Midbrain (tissue), 1 donor: Measurements from ENCODE around the gene SH3BP2.

Experiments used
- DNase-seq: peaks from one replicate; lab custom pipeline; 2025; lab: John Stamatoyannopoulos, UW

SH3BP2 gene

DNA sequence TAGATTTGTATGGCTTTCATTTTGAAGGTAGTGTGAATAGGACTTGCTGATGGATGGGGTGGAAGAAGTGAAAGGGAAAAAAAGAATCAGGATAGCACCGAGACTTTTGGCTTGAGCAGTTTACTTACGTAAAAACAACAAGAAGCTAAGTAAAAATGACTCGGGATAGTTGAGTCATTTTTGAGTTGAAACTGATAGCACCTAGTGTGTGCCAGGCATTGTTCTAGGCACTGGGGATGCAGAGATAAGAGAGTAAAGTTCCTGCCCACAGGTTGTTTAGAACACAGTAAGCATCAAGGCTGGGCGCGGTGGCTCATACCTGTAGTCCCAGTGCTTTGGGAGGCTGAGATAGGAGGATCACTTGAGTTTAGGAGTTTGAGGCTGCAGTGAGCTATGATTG lies 85.5 kb downstream of the SH3BP2 start:
- DNase-seq, result no peak

DNA sequence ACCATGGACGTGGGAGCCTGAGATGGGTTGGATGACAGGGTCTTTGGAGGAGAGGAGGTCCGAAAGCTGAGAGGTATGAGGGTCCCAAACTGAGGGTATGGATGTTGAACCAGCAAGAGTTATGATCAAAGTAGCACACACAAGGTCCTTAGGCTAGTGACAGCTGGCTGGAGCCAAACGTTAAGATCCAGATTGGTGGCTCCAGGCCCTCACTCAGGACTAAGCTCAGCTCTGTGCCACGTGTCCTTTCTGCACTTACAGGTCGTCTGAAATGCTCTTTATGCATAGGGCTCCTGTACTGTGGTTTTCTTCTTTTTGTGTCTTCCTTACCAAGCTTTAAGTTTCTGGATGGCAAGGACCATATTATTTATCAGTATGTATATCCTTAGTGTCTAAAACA lies 86.1 kb downstream of the SH3BP2 start:
- no peak for DNase-seq

DNA sequence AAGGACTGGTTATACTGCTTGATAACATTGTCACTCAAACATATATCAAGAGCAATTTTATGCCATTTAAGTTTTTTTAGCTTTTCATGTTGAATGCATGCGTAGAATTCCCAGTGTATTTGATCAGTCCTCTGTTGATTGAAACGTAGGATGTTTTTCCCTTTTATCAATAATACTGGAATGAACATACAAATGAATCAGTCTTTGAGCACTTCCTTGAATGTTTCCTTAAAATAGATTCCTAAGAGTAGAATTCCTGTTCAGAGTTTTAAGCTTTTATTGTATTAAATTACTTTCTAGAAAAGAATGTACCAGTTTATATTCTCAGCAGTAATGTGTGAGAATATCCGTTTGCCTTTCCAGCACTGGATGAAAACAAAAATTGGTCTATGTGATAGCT lies 88.5 kb downstream of the SH3BP2 start:
- DNase-seq, result no peak

DNA sequence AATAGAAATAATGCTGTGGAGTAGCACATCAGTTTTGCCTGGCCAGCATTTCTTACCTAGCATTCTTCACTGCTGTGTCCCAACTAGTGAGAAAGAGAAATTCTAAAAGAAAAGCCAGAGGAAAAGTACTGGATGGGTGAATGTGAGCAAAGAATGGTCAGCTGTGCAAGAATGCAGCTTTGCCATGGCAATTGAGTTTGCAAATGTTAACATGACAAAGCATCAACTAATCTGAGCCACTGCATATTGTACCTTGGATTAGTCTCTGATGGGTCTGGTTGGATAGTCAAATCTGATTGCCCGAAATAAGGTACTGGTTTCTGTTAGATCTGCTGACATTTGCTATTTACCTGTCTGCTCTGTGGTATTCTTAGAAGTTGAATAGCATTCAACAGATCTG lies 89.5 kb downstream of the SH3BP2 start:
- no peak for DNase-seq

GRCh38 chr4:2886161-2886560 lies 93.3 kb downstream of the SH3BP2 start:
- no peak for DNase-seq

DNA sequence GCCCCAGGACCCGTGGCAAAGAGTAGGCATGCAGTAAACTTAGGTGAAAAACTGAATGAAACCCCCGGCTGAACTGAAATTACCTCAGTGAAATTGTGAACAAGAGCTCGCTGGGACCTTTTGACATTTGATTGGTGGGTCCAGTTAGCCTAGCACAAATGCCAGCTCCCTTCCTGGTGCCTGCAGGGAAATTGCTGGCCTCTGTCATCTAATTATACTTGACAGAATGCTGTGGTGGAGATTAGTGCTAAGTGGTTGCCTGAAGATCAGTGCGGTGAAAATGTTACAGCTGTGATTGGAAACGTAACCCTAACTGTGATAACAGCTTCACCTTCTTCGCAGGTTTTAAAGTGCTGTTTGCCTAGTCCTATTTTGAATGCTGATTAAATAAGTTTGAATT lies 93.7 kb downstream of the SH3BP2 start:
- no peak for DNase-seq

DNA sequence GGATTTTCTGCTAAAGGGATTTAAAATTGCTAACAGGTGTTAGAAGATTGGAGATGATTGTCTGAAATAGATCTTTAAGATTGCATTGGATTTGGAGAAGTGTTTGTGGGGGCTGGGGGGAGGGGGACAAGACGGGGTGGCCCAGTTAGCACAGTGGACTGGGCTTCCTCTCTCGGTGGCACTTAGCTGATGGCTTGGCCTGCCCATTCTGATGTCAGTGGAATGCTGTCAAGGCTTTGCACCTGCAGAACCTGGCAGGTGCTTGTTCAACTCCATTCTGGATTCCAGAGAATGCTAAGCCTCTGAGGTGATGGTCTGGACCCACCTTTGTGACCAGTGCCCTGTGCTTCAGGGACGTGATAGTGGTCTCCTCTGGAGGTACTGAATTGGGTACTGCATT lies 94.5 kb downstream of the SH3BP2 start:
- no peak for DNase-seq

DNA sequence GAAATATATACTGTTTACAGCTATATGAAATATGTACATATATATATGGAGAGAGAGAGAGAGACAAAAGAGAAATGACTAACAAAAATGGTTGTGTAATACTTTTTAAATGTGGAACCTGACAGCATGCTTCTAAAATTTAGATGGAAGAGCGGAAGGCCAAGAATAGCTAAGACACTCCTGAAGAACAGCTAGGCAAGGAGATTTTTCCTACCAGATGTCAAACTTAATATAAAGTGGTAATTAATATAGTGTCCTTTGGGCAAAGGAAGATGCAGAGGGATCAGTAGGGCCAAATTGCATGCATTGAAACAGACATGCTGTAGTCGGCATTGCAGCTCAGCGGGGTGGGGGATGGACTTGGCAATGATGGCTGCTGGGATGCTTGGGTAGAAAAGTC lies 96.0 kb downstream of the SH3BP2 start:
- DNase-seq, result no peak
